HG03460 (cell line): ENCODE results near the gene DGKD.
"Not testable (repeated sequence)": the region's sequence is repeated elsewhere in the genome, so short reads cannot be mapped to it uniquely, and the experiment has no call there.

Experiments
- ATAC-seq: cut with Tn5 transposase; IDR thresholded peaks from one replicate; pipeline ENCODE4 v1.9.1; 2021; ENCODE audit not compliant: unreplicated experiment

Gene DGKD

GRCh38 chr2:233353769-233354499 is at the start of gene DGKD:
TSS of gene DGKD (plus strand) at chr2:233354494. CDS start at chr2:233354519, 25 bp downstream.
- ATAC-seq: no peak

GRCh38 chr2:233307565-233307964 is 46.7 kb upstream of the DGKD start, which contains the start of gene SAG:
TSS of gene SAG (plus strand) at chr2:233307816. CDS start at chr2:233309190, 1,374 bp downstream.
- ATAC-seq: no peak

GRCh38 chr2:233311241-233311926 is 42.9 kb upstream of the DGKD start:
- no peak for ATAC-seq

- ATAC-seq: no peak
Observed at GRCh38 chr2:233312874-233313273, 41.4 kb upstream of the DGKD start.

- ATAC-seq: no peak
Observed at GRCh38 chr2:233314180-233314925, 39.9 kb upstream of the DGKD start.

- no peak for ATAC-seq
Observed at GRCh38 chr2:233317196-233317943, 36.9 kb upstream of the DGKD start.

GRCh38 chr2:233319256-233319655 is 35.0 kb upstream of the DGKD start:
- ATAC-seq: no peak

- no peak for ATAC-seq
Observed at GRCh38 chr2:233320470-233320869, 33.8 kb upstream of the DGKD start.

- ATAC-seq: no peak
Observed at GRCh38 chr2:233321166-233321565, 33.1 kb upstream of the DGKD start.

GRCh38 chr2:233323851-233324250 is 30.4 kb upstream of the DGKD start:
- ATAC-seq: no peak

- no peak for ATAC-seq
Observed at GRCh38 chr2:233325256-233325655, 29.0 kb upstream of the DGKD start.

- ATAC-seq: no peak
Observed at GRCh38 chr2:233325814-233326213, 28.5 kb upstream of the DGKD start.

GRCh38 chr2:233326500-233326899 is 27.8 kb upstream of the DGKD start:
- ATAC-seq: no peak

- no peak for ATAC-seq
Observed at GRCh38 chr2:233328922-233329321, 25.4 kb upstream of the DGKD start.

- no peak for ATAC-seq
Observed at GRCh38 chr2:233329489-233330135, 24.7 kb upstream of the DGKD start.

- ATAC-seq: peak; percentile 94
Observed at GRCh38 chr2:233331536-233331935, 22.8 kb upstream of the DGKD start.

GRCh38 chr2:233332125-233332524 is 22.2 kb upstream of the DGKD start:
- ATAC-seq: no peak

- ATAC-seq: no peak
Observed at GRCh38 chr2:233334915-233335314, 19.4 kb upstream of the DGKD start.

GRCh38 chr2:233336091-233336490 is 18.2 kb upstream of the DGKD start:
- not testable (repeated sequence) for ATAC-seq

GRCh38 chr2:233336541-233336940 is 17.8 kb upstream of the DGKD start:
- ATAC-seq: no peak
